HL-60/S4 (cell line): ENCODE data around the gene AK9.
"Not testable (repeated sequence)": the region's sequence is repeated elsewhere in the genome, so short reads cannot be mapped to it uniquely, and the experiment has no call there.

Experiments
- in situ Hi-C: fragments of 300-500 bp; cut with MboI; formaldehyde crosslinking; loops from 2 replicates; pipeline ENCODE4 v1.14.3; 2022; ENCODE audit warnings: low sequenced_read_pairs

Gene AK9

GRCh38 chr6:109690737-109691621 is at the start of gene AK9, which contains the start of gene FIG4:
Gene AK9 (minus strand): TSS chr6:109691202. CDS start chr6:109675745, 15,457 bp downstream.
Gene FIG4 (plus strand): TSS chr6:109691296. CDS start chr6:109691436, 140 bp downstream.
- in situ Hi-C loops: no loop called here

GRCh38 chr6:109740787-109741186 is 49.8 kb upstream of the AK9 start:
- in situ Hi-C loops: no loop called here

DNA sequence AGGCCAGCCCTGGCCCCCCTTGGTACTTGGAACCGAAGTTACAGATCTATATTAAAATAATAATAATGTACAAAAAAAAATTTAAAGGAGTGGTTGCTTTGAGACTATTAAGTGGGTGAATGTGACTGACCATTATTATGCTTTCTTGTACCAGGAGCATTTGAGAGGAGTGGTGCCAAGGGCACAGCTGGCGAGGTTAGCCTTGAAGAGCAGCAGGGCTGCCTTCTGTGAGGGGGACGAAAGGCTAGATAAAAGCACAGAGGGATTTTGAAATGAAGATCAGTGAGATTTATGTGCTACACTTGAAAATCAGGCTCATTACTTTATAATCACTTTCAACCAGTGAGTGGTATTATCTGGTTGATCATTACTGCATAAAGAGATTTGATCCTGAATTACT is 48.7 kb upstream of the AK9 start:
- in situ Hi-C loops: no loop called here

DNA sequence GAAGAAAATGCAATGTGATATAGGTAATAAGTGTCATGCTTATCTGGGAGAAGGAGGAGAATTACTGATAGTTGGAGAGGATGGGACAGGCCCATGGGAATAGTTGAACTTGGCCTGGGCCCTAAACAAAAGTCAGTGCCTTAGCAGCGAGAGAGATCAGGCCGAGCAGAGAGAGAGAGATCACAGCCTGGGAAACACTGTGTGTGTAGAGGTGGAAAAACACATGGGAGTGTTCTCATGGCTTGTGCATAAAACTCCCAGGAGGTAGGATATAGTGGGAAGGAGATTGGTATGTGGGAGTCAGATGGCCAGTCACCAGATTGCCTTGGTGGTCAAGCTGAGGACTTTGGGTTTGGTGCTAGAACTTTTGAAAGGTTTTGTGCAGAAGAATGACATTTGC is 47.7 kb upstream of the AK9 start:
- in situ Hi-C loops: no loop called here

DNA sequence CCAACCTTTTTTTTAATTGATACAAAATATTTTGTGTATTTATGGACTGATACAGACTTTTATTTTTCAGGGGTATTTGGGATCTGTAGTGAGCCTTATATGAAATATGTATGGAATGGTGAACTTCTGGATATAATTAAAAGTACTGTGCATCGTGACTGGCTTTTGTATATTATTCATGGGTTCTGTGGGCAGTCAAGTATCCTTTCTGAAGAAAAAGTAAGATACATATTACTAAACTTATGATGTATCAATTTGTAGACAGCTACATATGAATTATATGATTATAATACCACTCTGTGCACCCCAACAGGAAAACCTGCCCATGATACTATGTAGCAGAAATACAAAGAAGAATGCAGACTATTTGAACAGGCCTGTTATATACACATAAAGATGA is 47.3 kb upstream of the AK9 start:
- in situ Hi-C loops: no loop called here

DNA sequence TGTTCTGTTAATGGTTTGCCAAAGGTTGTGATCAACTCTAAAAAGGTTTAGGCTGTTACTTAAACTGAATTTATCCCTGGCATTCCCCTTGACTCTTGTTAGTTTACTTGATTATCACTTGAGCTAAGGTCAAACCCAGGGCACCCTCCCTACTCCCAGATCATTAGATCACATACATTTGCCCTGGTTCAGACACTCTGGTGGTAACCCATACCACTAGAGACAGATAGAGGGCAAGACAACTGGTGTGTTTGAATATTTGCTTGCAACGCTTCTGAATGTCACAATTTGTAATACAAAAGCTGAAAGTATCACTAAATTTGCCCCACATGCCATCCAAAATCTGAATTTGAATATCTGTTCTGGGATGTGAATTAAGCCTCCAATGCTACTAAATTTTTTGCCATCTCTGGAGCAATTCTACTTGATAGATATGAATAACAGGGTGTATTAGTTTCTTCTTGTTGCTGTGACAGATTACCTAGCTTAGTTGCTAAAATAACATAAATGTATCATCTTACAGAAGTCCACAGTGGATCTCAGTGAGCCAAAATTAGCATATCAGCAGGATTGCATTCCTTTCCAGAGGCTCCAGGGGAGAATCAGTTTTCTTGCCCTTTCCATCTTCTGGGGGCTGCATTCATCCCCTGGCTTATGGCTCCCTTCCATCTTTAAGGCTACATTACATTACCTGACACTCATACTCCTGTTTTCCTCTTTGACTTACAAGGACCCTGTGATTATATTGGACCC is 45.4 kb upstream of the AK9 start:
- in situ Hi-C loops: no loop called here

DNA sequence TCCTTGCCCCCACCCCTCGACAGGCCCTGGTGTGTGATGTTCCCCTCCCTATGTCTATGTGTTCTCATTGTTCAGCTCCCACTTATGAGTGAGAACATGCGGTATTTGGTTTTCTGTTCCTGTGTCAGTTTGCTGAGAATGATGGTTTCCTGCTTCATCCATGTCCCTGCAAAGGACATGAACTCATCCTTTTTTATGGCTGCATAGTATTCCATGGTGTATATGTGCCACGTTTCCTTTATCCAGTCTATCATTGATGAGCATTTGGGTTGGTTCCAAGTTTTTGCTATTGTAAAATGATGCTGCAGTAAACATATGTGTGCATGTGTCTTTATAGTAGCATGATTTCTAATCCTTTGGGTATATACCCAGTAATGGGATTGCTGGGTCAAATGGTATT is 34.2 kb upstream of the AK9 start:
- in situ Hi-C loops: not testable (repeated sequence)

DNA sequence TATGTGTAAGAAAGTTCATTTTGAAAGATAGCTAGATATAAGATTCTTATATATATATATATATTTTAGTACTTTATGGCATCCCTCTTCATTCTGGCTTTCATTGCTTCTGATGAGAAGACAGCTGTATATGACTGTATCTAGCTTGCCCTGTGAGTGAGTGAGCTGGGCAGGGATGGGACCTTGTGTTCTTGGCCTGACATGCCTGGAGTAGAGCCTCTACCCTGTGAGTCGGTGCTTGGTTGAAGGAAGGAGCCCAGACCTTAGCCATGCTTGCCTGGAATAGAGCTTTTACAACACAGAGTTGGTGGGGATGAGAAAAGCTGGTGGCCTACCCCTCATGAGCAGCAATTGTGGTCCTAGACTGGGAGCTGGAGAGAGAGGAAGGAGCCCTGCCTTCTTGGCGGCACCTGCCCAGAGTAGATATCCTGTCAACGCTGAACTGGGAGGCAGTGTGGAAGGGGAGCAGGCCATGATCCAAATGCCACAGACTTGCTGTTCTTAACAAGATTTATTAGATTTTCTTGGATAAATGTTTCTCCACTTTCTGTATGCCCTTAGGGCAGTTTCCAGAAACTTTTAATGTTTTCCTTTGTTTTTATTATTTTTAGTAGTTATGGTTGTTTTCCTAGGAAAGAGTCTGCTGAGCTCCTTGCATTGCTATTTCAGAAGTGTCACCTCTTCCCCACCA is 31.7 kb upstream of the AK9 start:
- in situ Hi-C loops: loop anchor here (25.0 kb wide), 1 partner anchor 665 kb away; no protein-coding TSS in a partner anchor

DNA sequence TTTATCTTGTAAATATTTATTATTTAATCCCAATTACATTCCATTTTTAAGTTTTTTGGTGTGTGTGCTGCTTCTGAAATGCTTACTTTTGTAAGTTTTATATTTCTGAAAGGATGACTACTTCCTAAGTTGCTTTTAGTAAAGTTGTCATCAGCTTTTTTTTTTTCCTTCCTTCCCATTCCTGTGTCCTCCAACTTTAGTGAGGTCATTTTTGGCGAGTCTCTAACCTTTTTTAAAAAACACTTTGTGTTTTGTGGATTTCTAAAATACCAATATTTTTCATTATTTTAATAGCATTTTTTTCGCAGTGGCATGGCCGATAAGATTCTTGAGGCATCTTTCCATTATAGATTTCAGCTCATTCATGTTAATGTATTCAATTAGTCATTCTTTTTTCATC is 31.0 kb upstream of the AK9 start:
- in situ Hi-C loops: loop anchor here (25.0 kb wide), 1 partner anchor 665 kb away; no protein-coding TSS in a partner anchor

DNA sequence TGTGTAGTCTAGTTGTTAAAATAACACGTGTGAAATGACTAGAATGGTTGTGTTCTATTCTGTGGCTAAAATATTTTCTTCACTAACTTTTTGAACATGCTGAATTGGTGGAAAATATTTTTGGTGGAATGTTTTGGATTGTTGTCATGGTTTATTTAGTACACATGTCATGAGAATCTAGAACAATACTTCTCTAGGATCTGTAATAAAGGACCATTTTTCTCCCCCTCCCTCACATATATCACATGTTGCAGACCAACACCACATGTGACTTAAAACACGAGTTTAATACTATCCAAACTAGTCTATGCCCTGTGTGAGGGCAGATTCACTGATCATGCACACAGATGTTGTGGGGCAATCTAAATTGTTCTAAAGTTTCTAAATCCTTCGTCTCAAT is 29.3 kb upstream of the AK9 start:
- in situ Hi-C loops: loop anchor here (25.0 kb wide), 1 partner anchor 667 kb away; no protein-coding TSS in a partner anchor

DNA sequence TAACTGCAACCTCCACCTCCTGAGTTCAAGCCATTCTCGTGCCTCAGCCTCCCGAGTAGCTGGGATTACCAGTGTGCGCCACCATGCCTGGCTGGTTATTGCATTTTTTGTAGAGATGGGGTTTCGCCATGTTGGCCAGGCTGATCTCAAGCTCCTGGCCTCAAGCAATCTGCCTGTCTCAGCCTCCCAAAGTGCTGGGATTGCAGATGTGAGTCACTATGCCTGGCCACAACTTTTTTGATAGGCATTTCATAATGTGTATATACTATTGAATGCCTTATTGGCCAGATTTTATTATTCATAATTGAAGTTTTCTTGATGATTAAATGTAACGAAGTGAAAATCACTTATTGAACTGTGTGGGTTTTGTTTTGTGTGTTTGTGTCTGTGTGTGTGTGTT is 28.0 kb upstream of the AK9 start:
- in situ Hi-C loops: loop anchor here (25.0 kb wide), 1 partner anchor 668 kb away; no protein-coding TSS in a partner anchor

DNA sequence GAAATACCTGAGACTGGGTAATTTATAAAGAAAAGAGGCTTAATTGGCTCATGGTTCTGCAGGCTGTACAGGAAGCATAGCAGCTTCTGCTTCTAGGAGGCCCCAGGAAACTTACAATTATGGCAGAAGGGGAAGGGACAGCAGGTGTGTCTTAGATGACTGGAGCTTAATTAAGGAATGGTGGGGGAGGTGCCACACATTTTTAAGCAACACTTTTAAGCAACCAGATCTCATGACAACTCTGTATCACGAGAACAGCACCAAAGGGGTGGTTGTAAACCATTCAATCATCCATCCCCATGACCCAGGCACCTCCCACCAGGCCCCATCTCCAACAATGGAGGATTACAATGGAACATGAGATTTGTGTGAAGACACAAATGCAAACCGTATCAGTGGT is 27.0 kb upstream of the AK9 start:
- in situ Hi-C loops: loop anchor here (25.0 kb wide), 1 partner anchor 669 kb away; no protein-coding TSS in a partner anchor

DNA sequence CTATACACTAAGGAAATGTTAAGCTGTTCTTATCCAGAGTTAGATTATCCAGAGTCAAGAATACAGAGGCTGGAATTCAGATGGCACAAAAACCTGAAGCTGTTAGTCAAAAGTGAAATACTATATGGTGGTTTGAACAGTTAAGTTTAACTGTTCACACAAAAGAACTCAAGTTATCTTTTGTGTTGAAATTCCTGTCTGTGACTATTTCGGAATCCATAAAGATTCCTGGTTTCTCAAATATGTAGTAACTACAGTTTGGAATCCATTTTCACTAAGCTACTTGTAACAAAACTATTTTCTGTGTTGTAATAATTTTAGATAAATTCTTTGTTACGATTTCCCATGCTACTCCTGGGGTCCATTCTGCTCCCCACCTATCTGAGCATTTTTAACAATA is 24.6 kb upstream of the AK9 start:
- in situ Hi-C loops: loop anchor here (25.0 kb wide), 1 partner anchor 672 kb away; no protein-coding TSS in a partner anchor

DNA sequence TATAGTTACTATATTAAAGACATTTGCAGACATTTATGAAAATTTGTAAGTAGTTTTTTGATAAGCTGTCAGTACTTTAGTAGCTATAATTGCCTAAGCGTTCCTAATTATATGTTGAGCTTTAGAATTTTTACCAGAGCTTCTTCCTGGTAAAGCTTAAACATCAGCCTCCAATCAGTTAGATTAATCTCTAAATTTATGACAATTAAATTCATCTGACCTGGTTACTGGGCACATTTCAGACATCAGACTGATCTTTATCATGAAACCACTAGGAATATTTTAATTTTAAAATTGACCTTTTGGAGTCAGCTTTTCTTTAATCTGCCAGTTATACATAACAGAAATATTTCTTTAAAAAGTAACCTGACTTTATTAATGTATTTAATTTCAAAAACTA is 23.6 kb upstream of the AK9 start:
- in situ Hi-C loops: loop anchor here (25.0 kb wide), 1 partner anchor 673 kb away; no protein-coding TSS in a partner anchor

GRCh38 chr6:109714166-109714565 is 23.2 kb upstream of the AK9 start:
- in situ Hi-C loops: loop anchor here (25.0 kb wide), 1 partner anchor 673 kb away; no protein-coding TSS in a partner anchor

DNA sequence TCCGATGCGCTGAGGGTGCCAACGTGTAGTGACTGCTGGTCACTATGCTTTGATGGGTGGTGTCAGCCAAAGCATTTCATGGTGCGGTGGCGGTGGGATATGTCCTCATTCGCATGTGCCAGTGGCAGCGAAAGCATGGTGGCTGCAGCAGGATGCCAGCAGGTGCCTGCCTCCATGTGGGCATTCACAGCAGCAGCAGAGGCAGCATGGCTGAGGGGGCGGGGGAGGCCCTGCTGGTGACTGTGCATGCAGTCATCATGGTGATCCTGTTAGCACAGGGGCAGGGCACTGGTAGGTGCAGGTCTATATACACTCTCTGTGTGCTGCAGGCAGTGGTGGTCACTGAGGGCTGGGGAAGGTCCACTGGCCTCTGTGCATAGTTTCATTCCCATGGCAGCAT is 22.1 kb upstream of the AK9 start:
- in situ Hi-C loops: loop anchor here (25.0 kb wide), 1 partner anchor 674 kb away; no protein-coding TSS in a partner anchor

DNA sequence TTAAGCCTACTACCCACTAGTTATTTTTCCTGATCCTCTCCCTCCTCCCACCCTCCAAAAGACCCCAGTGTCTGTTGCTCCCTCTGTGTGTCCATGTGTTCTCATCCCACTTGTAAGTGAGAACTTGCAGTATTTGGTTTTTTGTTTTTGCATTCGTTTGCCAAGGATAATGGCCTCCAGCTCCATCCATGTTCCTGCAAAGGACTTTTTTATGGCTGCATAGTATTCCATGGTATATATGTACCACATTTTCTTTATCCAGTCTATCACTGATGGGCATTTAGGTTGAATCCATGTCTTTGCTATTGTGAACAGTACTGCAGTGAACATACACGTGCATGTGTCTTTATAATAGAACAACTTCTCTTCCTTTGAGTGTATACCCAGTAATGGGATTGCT is 17.1 kb upstream of the AK9 start:
- in situ Hi-C loops: loop anchor here (10.0 to 25.0 kb wide), 2 partner anchors 327 to 679 kb away; no protein-coding TSS in a partner anchor

GRCh38 chr6:109706513-109706912 is 15.5 kb upstream of the AK9 start:
- in situ Hi-C loops: loop anchor here (10.0 to 25.0 kb wide), 2 partner anchors 328 to 681 kb away; no protein-coding TSS in a partner anchor

GRCh38 chr6:109705258-109705657 is 14.3 kb upstream of the AK9 start:
- in situ Hi-C loops: loop anchor here (10.0 to 25.0 kb wide), 2 partner anchors 330 to 682 kb away; no protein-coding TSS in a partner anchor

DNA sequence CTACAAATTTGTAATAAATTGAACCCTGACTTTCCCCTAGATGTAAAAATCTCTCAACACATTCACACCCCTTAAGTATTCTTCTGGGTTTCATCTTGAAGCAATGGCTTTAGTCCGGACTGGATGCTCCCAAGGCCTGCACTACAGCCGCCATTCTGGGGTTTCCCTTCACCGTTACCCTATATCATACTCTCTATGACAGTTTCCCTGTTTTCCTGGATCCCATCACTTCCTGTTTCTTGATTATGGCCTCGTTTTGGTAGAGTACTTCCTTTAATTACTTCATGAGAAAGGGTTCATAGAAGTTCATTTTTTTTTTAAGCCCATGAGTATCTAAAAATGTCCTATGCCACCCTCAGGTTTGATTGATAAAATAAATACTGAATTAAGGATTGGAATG is 11.8 kb upstream of the AK9 start:
- in situ Hi-C loops: loop anchor here (10.0 to 25.0 kb wide), 2 partner anchors 332 to 685 kb away; no protein-coding TSS in a partner anchor
